Measurements from ENCODE around the gene F2R. TPM values are rescaled to one million over a fixed set of nuclear protein-coding genes. Genes with fewer than 3 reads are reported as not detected.

F2R gene
- total and polyA plus RNA-seq, 2 of the 8 experiments (the other 6 are each of a cell fraction or from before 2014, with no cell fraction given): 23.8 to 29.1 TPM

DNA sequence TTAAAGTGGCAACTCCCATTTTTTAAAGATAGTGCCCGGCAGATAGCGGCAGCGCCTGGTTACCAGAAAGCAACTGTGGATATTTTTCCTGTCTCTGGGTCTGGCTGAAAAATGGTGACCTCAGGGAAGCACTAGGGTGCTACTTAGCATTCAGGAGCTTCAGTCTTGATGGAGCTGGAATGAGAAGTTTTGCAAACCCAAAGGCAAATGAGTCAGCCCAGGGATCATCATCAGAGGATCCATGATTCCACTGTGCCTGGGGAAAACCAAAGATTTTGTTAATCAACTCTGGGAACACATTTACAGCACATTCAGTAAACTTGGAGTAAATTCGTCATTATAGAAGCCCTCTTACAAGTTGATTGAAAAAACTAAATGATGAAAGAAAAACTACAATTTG lies 26.7 kb downstream of the F2R start (continued):
- TF ChIP-seq, protein P1, sequence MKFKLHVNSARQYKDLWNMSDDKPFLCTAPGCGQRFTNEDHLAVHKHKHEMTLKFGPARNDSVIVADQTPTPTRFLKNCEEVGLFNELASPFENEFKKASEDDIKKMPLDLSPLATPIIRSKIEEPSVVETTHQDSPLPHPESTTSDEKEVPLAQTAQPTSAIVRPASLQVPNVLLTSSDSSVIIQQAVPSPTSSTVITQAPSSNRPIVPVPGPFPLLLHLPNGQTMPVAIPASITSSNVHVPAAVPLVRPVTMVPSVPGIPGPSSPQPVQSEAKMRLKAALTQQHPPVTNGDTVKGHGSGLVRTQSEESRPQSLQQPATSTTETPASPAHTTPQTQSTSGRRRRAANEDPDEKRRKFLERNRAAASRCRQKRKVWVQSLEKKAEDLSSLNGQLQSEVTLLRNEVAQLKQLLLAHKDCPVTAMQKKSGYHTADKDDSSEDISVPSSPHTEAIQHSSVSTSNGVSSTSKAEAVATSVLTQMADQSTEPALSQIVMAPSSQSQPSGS (IDR thresholded peaks at IDR 0.05; ENCODE audit: low read length): no peak
- TF ChIP-seq SIX5 (IDR thresholded peaks at IDR 0.05; ENCODE audit: low read depth, low read length): no peak
- no peak for TF ChIP-seq RAD21 (IDR thresholded peaks at IDR 0.05 in 1 of 2, conservative IDR thresholded peaks at IDR 0.05 in 1 of 2; ENCODE audit: low read depth in 2 of 2, low read length in 2 of 2)

Data from H1 (cell line).